GM12892 (cell line): Measurements from ENCODE around the gene SLC29A2.

Experiments used
- POLR2A ChIP-seq: IDR thresholded peaks from 2 replicates; pipeline ENCODE4 v1.6.1; 2011; ENCODE audit warnings: low read depth, low read length, control low read depth
- POLR2AphosphoS5 ChIP-seq: IDR thresholded peaks from 2 replicates; pipeline ENCODE4 v1.6.1; 2011; ENCODE audit warnings: low read depth, low read length, control low read depth

GRCh38 chr11:66367561-66368312, 3.8 kb downstream of the SLC29A2 start:
- no peak for TF ChIP-seq POLR2A
- TF ChIP-seq POLR2AphosphoS5, result no peak
